ENCODE results near the gene PRPH2.
"Not testable (repeated sequence)": the region's sequence is repeated elsewhere in the genome, so short reads cannot be mapped to it uniquely, and the experiment has no call there.

GRCh38 chr6:42702786-42703185 is 19.6 kb downstream of the PRPH2 start:
- TF ChIP-seq CTCF (IDR thresholded peaks at IDR 0.05 in 2 of 3, conservative IDR thresholded peaks at IDR 0.05 in 1 of 3; ENCODE audit: control insufficient read depth in 2 of 3, extremely low read depth in 1 of 3, insufficient read depth in 1 of 3, low read depth in 3 of 3, low read length in 3 of 3); HCFC1 (IDR thresholded peaks at IDR 0.05; ENCODE audit: low read length): not testable (repeated sequence)

All from GM12878 (cell line).